ENCODE data around the gene TTC38.

The TTC38 gene

GRCh38 chr22:46287873-46288751 lies 20.3 kb downstream of the TTC38 start:
- in situ Hi-C loops (cut with MboI; ENCODE audit: low sequenced_read_pairs, unreplicated experiment): no loop called here
- peak; percentile 91 for DNase-seq (ENCODE audit: low spot score)
- no peak for TF ChIP-seq CTCF (IDR thresholded peaks at IDR 0.05; ENCODE audit: borderline replicate concordance, control extremely low read depth, extremely low read depth, insufficient read depth, missing control alignments)

GRCh38 chr22:46288846-46289243 lies 21.0 kb downstream of the TTC38 start:
- DNase-seq (ENCODE audit: low spot score): no peak
- in situ Hi-C loops (cut with MboI; ENCODE audit: low sequenced_read_pairs, unreplicated experiment): no loop called here
- no peak for TF ChIP-seq CTCF (IDR thresholded peaks at IDR 0.05; ENCODE audit: borderline replicate concordance, control extremely low read depth, extremely low read depth, insufficient read depth, missing control alignments)

GRCh38 chr22:46289244-46289891 lies 21.6 kb downstream of the TTC38 start:
- in situ Hi-C loops (cut with MboI; ENCODE audit: low sequenced_read_pairs, unreplicated experiment): no loop called here
- TF ChIP-seq CTCF (IDR thresholded peaks at IDR 0.05; ENCODE audit: borderline replicate concordance, control extremely low read depth, extremely low read depth, insufficient read depth, missing control alignments): no peak
- DNase-seq (ENCODE audit: low spot score): no peak

- in situ Hi-C loops (cut with MboI; ENCODE audit: low sequenced_read_pairs, unreplicated experiment): no loop called here
- DNase-seq (ENCODE audit: low spot score): no peak
- no peak for TF ChIP-seq CTCF (IDR thresholded peaks at IDR 0.05; ENCODE audit: borderline replicate concordance, control extremely low read depth, extremely low read depth, insufficient read depth, missing control alignments)
These were observed 22.5 kb downstream of the TTC38 start for GRCh38 chr22:46290121-46290842.

GRCh38 chr22:46290843-46291785 lies 23.3 kb downstream of the TTC38 start:
- no peak for DNase-seq (ENCODE audit: low spot score)
- in situ Hi-C loops (cut with MboI; ENCODE audit: low sequenced_read_pairs, unreplicated experiment): no loop called here
- TF ChIP-seq CTCF (IDR thresholded peaks at IDR 0.05; ENCODE audit: borderline replicate concordance, control extremely low read depth, extremely low read depth, insufficient read depth, missing control alignments): no peak

All from GM13976 (cell line).